ENCODE results near the gene DIPK1A.

DNA sequence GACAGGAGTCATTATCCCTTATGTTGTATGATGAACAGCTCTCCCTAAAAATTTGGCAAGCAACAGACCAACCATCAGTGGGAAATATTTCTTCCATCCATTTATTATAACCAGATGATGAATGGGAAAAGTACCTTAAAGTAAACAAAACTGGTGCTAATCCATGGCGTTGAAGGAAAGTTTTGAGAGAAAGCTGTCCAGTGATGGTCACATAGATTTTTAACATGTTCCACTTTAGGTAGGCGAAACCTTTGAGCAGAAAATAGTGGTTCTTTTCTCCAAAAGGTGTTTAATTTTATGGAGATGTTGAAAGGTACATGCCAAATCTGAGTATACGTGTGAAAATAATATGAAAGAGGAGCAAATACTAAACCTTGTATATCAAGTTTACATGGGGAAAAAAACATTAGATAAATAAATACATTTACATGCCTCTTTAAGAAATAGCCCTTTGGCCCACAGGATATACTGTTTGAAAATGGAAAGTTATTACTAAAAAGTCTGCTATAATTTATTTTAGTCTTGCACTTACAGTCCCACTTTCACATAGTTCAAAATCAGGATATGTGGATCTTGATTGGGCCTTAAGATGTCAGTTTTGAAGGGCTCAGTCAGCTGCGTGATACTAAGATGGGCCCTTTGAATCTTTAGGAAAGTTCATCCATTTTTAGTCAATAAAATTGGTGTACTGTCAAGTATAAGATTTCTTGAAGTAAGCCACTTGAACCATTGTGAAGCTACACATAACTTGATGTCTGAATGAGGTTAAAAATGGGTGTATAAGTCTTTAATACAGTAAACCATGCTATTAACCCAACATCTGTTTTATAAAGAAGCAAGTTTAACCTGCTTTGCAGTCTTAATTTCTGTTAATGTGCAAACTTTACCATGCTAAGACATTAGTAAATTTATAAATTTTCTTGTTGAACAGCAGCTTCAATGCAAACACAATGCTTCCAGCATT lies 118.9 kb downstream of the DIPK1A start:
- TF ChIP-seq EZH2phosphoT487 (IDR thresholded peaks at IDR 0.05; ENCODE audit: insufficient read depth, low read depth) (no peak), EZH2 (IDR thresholded peaks at IDR 0.05; ENCODE audit: insufficient read depth, poor library complexity, severe bottlenecking) (no peak)
